ENCODE data around the gene TRMT1.
A peak's percentile ranks its signal among the peaks of the same experiment; 100 is the strongest.

Gene TRMT1

DNA sequence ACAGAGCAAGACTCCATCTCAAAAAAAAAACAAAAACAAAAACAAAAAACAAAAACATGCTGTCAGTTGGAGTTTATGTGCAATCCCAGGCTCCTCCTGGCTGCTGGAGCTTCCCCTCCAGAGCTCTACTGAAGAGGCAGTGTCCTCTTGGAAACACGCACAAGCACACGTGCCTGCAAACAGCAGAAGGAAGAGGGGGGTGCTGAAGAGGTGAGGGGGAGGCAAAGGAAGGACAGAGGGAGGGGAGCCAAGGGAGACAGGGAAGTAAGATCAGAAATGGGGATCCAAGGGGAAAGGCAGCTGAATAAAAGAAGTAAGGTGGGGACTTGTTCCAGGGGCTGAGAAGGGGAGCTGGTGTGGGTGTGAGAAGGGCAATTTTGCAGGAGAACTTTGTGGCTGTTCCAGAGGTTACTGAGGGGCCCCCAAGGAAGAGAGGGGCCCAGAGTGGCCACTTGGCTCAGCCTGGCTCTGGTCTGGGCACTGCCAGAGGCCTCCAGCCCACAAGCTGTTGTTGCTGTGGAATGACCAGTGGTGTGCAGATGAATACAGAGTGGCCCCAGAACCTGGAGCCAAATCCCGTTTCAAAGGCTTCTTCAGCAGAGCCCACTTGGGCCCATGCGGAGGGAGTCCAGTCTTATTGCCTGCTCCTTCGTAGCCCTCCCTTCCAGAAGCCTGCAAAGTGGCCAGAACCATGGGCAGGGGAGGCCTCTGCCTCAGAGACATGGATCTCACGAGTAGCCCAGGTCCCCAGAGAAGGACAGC, 48.3 kb downstream of the TRMT1 start:
- H3K9me3 ChIP-seq (ENCODE audit: control insufficient read depth, low read length): no peaks in the 10 kb centered on the region
- H2BK12ac ChIP-seq (ENCODE audit: low read length in 2 of 2): no peak overlapping the region
- H3K4me3 ChIP-seq (ENCODE audit: insufficient read depth in 1 of 2, low read depth in 1 of 2, low read length in 2 of 2): no peak overlapping the region
- H3K27ac ChIP-seq (ENCODE audit: low read length, poor library complexity, severe bottlenecking): no peak overlapping the region
- H4K91ac ChIP-seq (ENCODE audit: low read length): no peak overlapping the region
- no peaks in the 10 kb centered on the region for H3K79me1 ChIP-seq (replicated peaks; ENCODE audit: low read length, poor library complexity, severe bottlenecking)
- no peak overlapping the region for H3K18ac ChIP-seq (ENCODE audit: low read depth in 1 of 2, low read length in 2 of 2)
- no peak overlapping the region for H4K8ac ChIP-seq (ENCODE audit: low read length)
- H2AK5ac ChIP-seq (ENCODE audit: low read length, severe bottlenecking): no peak overlapping the region
- no peak overlapping the region for H2AFZ ChIP-seq (ENCODE audit: low read depth, low read length)
- no peak overlapping the region for H2BK120ac ChIP-seq (ENCODE audit: low read depth, low read length)
- 81% methylated on average over 6 of the region's 6 CpGs for WGBS
- H3K4ac ChIP-seq (ENCODE audit: low read depth in 1 of 2, low read length in 2 of 2): no peak overlapping the region
- H3K36me3 ChIP-seq (ENCODE audit: control insufficient read depth in 1 of 2, insufficient read depth in 2 of 2, low read depth in 1 of 2, low read length in 2 of 2): peaks cover 0 to 28% of the 10 kb centered on the region in 2 experiments
- no peak overlapping the region for H3K23ac ChIP-seq (ENCODE audit: low read length in 2 of 2)
- H3K4me1 ChIP-seq (ENCODE audit: control insufficient read depth, insufficient read depth, low read depth, low read length): peaks cover 11% of the 10 kb centered on the region
- H3K4me2 ChIP-seq (ENCODE audit: low read length, poor library complexity, severe bottlenecking): no peak overlapping the region
- no peak overlapping the region for H2BK15ac ChIP-seq (ENCODE audit: low read depth, poor library complexity, severe bottlenecking)
- no peak overlapping the region for H3K14ac ChIP-seq (ENCODE audit: low read length in 2 of 2)
- H3K27me3 ChIP-seq (ENCODE audit: control insufficient read depth in 1 of 2, insufficient read depth in 1 of 2, low read length in 2 of 2): peaks cover 0 to 89% of the 10 kb centered on the region in 2 experiments
- H3K9ac ChIP-seq (ENCODE audit: low read length): peak overlapping the region; percentile 49
- DNase-seq: no peak
- no peak overlapping the region for H2BK5ac ChIP-seq (ENCODE audit: low read depth, low read length, poor library complexity, severe bottlenecking)

DNA sequence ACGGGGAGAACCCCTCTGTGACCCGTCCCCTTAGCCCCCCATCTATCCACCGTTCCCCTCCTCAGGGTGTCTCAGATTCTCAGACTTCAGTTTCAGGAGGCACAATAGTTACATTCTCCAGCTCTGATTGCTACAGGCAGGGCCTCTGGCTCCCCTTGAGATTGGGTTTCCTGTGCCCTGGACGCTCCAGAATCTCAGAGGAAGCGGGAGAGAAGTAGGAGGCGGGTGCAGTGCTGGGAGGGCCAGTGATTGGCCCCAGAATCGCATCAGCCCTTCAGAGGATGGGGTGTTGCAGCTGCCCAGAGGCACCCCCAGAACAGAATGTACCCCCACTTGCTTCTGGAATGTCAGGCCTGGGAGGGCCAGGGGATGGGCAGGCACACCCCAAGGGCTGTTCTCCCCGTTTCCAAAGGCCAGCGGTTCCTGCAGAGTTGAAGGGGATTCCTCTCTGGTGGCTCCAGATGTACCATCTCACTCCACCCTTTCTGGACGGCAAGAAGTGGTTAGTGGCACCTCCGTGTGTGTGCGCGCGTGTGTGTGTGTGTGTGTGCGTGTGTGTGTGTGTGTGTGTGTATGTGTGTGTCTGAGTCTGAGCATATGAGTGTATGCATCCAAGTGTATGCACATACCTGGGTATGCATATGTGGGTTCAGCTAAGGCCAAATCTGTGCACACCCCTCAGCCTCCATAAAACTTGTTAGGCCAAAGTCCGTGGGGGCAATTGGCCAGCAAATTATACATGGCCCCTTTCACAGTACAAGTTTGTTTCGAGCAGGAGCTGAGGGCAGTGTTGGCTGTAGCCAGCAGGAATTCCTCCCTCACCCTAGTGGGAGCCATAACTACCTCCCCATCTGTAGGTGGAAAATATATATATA, 49.4 kb downstream of the TRMT1 start:
- Histone ChIP-seq H2BK5ac (ENCODE audit: low read depth, low read length, poor library complexity, severe bottlenecking) (no peak overlapping the region), H3K9me3 (ENCODE audit: control insufficient read depth, low read length) (no peaks in the 10 kb centered on the region), H2BK15ac (ENCODE audit: low read depth, poor library complexity, severe bottlenecking) (no peak overlapping the region), H3K27ac (ENCODE audit: low read length, poor library complexity, severe bottlenecking) (no peak overlapping the region), H3K79me1 (replicated peaks; ENCODE audit: low read length, poor library complexity, severe bottlenecking) (no peaks in the 10 kb centered on the region), H3K36me3 (ENCODE audit: control insufficient read depth in 1 of 2, insufficient read depth in 2 of 2, low read depth in 1 of 2, low read length in 2 of 2) (peaks cover 0 to 22% of the 10 kb centered on the region in 2 experiments), H3K9ac (ENCODE audit: low read length) (peak overlapping the region; percentile 26), H3K4me3 (ENCODE audit: insufficient read depth in 1 of 2, low read depth in 1 of 2, low read length in 2 of 2) (no peak overlapping the region), H3K4me2 (ENCODE audit: low read length, poor library complexity, severe bottlenecking) (no peak overlapping the region), H2AFZ (ENCODE audit: low read depth, low read length) (no peak overlapping the region), H3K4me1 (ENCODE audit: control insufficient read depth, insufficient read depth, low read depth, low read length) (peaks cover 11% of the 10 kb centered on the region), H4K8ac (ENCODE audit: low read length) (no peak overlapping the region), H2AK5ac (ENCODE audit: low read length, severe bottlenecking) (no peak overlapping the region), H2BK120ac (ENCODE audit: low read depth, low read length) (no peak overlapping the region), H4K91ac (ENCODE audit: low read length) (no peak overlapping the region), H3K18ac (ENCODE audit: low read depth in 1 of 2, low read length in 2 of 2) (no peak overlapping the region), H3K23ac (ENCODE audit: low read length in 2 of 2) (no peak overlapping the region), H3K14ac (ENCODE audit: low read length in 2 of 2) (no peak overlapping the region), H2BK12ac (ENCODE audit: low read length in 2 of 2) (no peak overlapping the region), H3K4ac (ENCODE audit: low read depth in 1 of 2, low read length in 2 of 2) (no peak overlapping the region), H3K27me3 (ENCODE audit: control insufficient read depth in 1 of 2, insufficient read depth in 1 of 2, low read length in 2 of 2) (peaks cover 0 to 89% of the 10 kb centered on the region in 2 experiments)
- WGBS: 83% methylated on average over 16 of the region's 17 CpGs
- DNase-seq: no peak

DNA sequence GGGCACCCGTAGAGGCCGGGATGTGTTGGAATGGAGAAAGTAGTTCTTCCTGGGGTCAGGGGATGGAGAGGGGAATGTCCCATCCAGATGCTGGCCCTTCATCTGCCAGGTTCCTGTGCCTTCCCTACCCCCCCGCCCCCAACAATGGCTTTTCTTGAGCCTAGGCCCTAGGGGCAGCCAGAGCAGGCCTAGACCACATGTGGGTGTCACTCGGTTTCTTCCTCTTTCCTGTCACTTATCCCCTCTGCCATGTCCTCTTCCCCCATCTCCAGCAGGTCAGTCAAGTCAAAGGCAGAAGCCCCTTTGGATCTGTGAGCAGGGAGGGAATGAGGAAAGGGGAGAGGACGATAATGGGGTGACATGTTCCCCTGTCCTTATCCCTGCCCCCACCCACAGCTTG, 50.3 kb downstream of the TRMT1 start:
- no peak overlapping the region for H3K23ac ChIP-seq (ENCODE audit: low read length in 2 of 2)
- H3K27me3 ChIP-seq (ENCODE audit: control insufficient read depth in 1 of 2, insufficient read depth in 1 of 2, low read length in 2 of 2): peaks cover 0 to 85% of the 10 kb centered on the region in 2 experiments
- no peak overlapping the region for H2BK5ac ChIP-seq (ENCODE audit: low read depth, low read length, poor library complexity, severe bottlenecking)
- WGBS: no CpG with 5 or more reads among the region's 5 CpGs
- no peak overlapping the region for H2AK5ac ChIP-seq (ENCODE audit: low read length, severe bottlenecking)
- H2BK12ac ChIP-seq (ENCODE audit: low read length in 2 of 2): no peak overlapping the region
- no peaks in the 10 kb centered on the region for H3K9me3 ChIP-seq (ENCODE audit: control insufficient read depth, low read length)
- peaks cover 0 to 22% of the 10 kb centered on the region in 2 experiments for H3K36me3 ChIP-seq (ENCODE audit: control insufficient read depth in 1 of 2, insufficient read depth in 2 of 2, low read depth in 1 of 2, low read length in 2 of 2)
- no peak overlapping the region for H3K4ac ChIP-seq (ENCODE audit: low read depth in 1 of 2, low read length in 2 of 2)
- H2AFZ ChIP-seq (ENCODE audit: low read depth, low read length): no peak overlapping the region
- no peak for DNase-seq
- no peak overlapping the region for H2BK120ac ChIP-seq (ENCODE audit: low read depth, low read length)
- no peak overlapping the region for H3K27ac ChIP-seq (ENCODE audit: low read length, poor library complexity, severe bottlenecking)
- peak overlapping the region; percentile 26 for H3K9ac ChIP-seq (ENCODE audit: low read length)
- no peak overlapping the region for H3K4me2 ChIP-seq (ENCODE audit: low read length, poor library complexity, severe bottlenecking)
- H2BK15ac ChIP-seq (ENCODE audit: low read depth, poor library complexity, severe bottlenecking): no peak overlapping the region
- no peak overlapping the region for H4K8ac ChIP-seq (ENCODE audit: low read length)
- no peak overlapping the region for H4K91ac ChIP-seq (ENCODE audit: low read length)
- H3K4me3 ChIP-seq (ENCODE audit: insufficient read depth in 1 of 2, low read depth in 1 of 2, low read length in 2 of 2): no peak overlapping the region
- H3K79me1 ChIP-seq (replicated peaks; ENCODE audit: low read length, poor library complexity, severe bottlenecking): no peaks in the 10 kb centered on the region
- H3K4me1 ChIP-seq (ENCODE audit: control insufficient read depth, insufficient read depth, low read depth, low read length): peaks cover 13% of the 10 kb centered on the region
- H3K14ac ChIP-seq (ENCODE audit: low read length in 2 of 2): no peak overlapping the region
- H3K18ac ChIP-seq (ENCODE audit: low read depth in 1 of 2, low read length in 2 of 2): no peak overlapping the region

DNA sequence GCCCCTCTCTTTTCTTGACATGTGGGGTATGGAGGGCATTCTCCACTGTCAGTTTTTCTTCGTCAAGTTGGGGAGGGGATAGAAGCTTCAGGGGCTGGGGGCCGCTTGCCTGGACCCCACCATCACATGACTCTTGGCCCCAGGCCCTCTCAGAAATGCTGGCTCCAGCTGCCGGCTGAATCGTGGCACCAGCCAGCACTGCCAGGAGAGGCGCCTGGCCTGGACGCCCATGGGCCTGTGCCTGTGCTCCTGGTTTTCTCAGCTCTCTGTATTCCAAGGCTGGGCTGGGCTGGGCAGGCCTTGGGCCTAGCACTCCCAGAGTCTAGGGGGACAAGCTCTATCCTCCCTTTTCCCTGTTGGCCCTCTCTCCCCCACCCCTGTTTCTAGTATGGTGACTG, 52.4 kb downstream of the TRMT1 start:
- Histone ChIP-seq H3K27ac (ENCODE audit: low read length, poor library complexity, severe bottlenecking) (no peak overlapping the region), H4K91ac (ENCODE audit: low read length) (no peak overlapping the region), H2BK12ac (ENCODE audit: low read length in 2 of 2) (no peak overlapping the region), H2BK15ac (ENCODE audit: low read depth, poor library complexity, severe bottlenecking) (no peak overlapping the region), H3K14ac (ENCODE audit: low read length in 2 of 2) (no peak overlapping the region), H2AFZ (ENCODE audit: low read depth, low read length) (no peak overlapping the region), H3K9ac (ENCODE audit: low read length) (peak overlapping the region; percentile 79), H3K23ac (ENCODE audit: low read length in 2 of 2) (no peak overlapping the region), H3K79me1 (replicated peaks; ENCODE audit: low read length, poor library complexity, severe bottlenecking) (no peaks in the 10 kb centered on the region), H2AK5ac (ENCODE audit: low read length, severe bottlenecking) (no peak overlapping the region), H3K27me3 (ENCODE audit: control insufficient read depth in 1 of 2, insufficient read depth in 1 of 2, low read length in 2 of 2) (peaks cover 0 to 64% of the 10 kb centered on the region in 2 experiments), H4K8ac (ENCODE audit: low read length) (no peak overlapping the region), H3K4me2 (ENCODE audit: low read length, poor library complexity, severe bottlenecking) (no peak overlapping the region), H3K4me1 (ENCODE audit: control insufficient read depth, insufficient read depth, low read depth, low read length) (peaks cover 17% of the 10 kb centered on the region), H3K4me3 (ENCODE audit: insufficient read depth in 1 of 2, low read depth in 1 of 2, low read length in 2 of 2) (no peak overlapping the region), H3K18ac (ENCODE audit: low read depth in 1 of 2, low read length in 2 of 2) (no peak overlapping the region), H3K36me3 (ENCODE audit: control insufficient read depth in 1 of 2, insufficient read depth in 2 of 2, low read depth in 1 of 2, low read length in 2 of 2) (peaks cover 0 to 18% of the 10 kb centered on the region in 2 experiments), H2BK120ac (ENCODE audit: low read depth, low read length) (no peak overlapping the region), H3K9me3 (ENCODE audit: control insufficient read depth, low read length) (no peaks in the 10 kb centered on the region), H3K4ac (ENCODE audit: low read depth in 1 of 2, low read length in 2 of 2) (no peak overlapping the region), H2BK5ac (ENCODE audit: low read depth, low read length, poor library complexity, severe bottlenecking) (no peak overlapping the region)
- 90% methylated on average over 6 of the region's 6 CpGs for WGBS
- DNase-seq: no peak
